WTC11 (cell line): ENCODE measurements around the gene CLEC9A. TPM values are rescaled to one million over a fixed set of nuclear protein-coding genes. Genes with fewer than 3 reads are reported as not detected.

ENCODE experiments used
- ATAC-seq: fragments of 200-7000 bp; cut with Tn5 transposase; 2 replicates; pipeline ENCODE4 v1.10.0; 2021; ENCODE audit warnings: mild to moderate bottlenecking, moderate library complexity
- CTCF ChIA-PET: fragments of 300-600 bp; sonication (Branson Sonifier 250); formaldehyde crosslinking; loops from one replicate; lab custom pipeline; 2021; ENCODE audit warnings: antibody characterized with exemption; lab: Charles Lee
- POLR2A ChIA-PET: fragments of 350-600 bp; sonication (Branson Sonifier 250); formaldehyde crosslinking; loops from one replicate; lab custom pipeline; 2021; ENCODE audit warnings: antibody characterized with exemption; lab: Charles Lee
- DNase-seq: peaks from one replicate; pipeline ENCODE4 v3.0.0; 2021; ENCODE audit warnings: low spot score
- H3K27ac Mint-ChIP-seq: 2 replicates; pipeline ENCODE4 v1.8.0; 2021; ENCODE audit warnings: mixed read lengths
- H3K27me3 Mint-ChIP-seq: 2 replicates; pipeline ENCODE4 v1.8.0; 2021; ENCODE audit warnings: low read depth, mild to moderate bottlenecking, moderate library complexity, mixed read lengths
- H3K36me3 Mint-ChIP-seq: 2 replicates; pipeline ENCODE4 v1.8.0; 2021; ENCODE audit warnings: mixed read lengths
- H3K4me1 Mint-ChIP-seq: 2 replicates; pipeline ENCODE4 v1.8.0; 2022; ENCODE audit warnings: mixed read lengths
- H3K4me3 Mint-ChIP-seq: 2 replicates; pipeline ENCODE4 v1.8.0; 2021; ENCODE audit warnings: mild to moderate bottlenecking, moderate library complexity, mixed read lengths
- H3K9me3 Mint-ChIP-seq: 2 replicates; pipeline ENCODE4 v1.8.0; 2021; ENCODE audit warnings: mixed read lengths
- AFF4 ChIP-seq: sonication (generic); formaldehyde crosslinking; IDR thresholded peaks from 2 replicates; pipeline ENCODE4 v1.8.1; 2023; ENCODE audit warnings: mild to moderate bottlenecking, missing genetic modification reagents, borderline replicate concordance
- ATF1 ChIP-seq: sonication (generic); formaldehyde crosslinking; IDR thresholded peaks from 2 replicates; pipeline ENCODE4 v1.8.1; 2023; ENCODE audit warnings: mild to moderate bottlenecking, moderate library complexity, missing genetic modification reagents
- ATF2 ChIP-seq: sonication (generic); formaldehyde crosslinking; IDR thresholded peaks from 2 replicates; pipeline ENCODE4 v1.8.1; 2022; ENCODE audit warnings: low read depth, missing genetic modification reagents, borderline replicate concordance
- CTCF ChIP-seq: fragments of 200-600 bp; IDR thresholded peaks from 2 replicates; pipeline ENCODE4 v1.8.0; 2022; ENCODE audit warnings: antibody characterized with exemption
- E2F5 ChIP-seq: sonication (generic); formaldehyde crosslinking; IDR thresholded peaks from 2 replicates; pipeline ENCODE4 v1.8.1; 2022; ENCODE audit warnings: mild to moderate bottlenecking, moderate library complexity, missing genetic modification reagents
- EMX1 ChIP-seq: fragments of 250-450 bp; sonication (Bioruptor Pico); IDR thresholded peaks from 2 replicates; pipeline ENCODE4 v1.8.0; 2021; ENCODE audit warnings: mild to moderate bottlenecking
- ERG ChIP-seq: fragments of 250-450 bp; sonication (Bioruptor Pico); IDR thresholded peaks from 2 replicates; pipeline ENCODE4 v1.8.0; 2021; ENCODE audit warnings: mild to moderate bottlenecking
- ESRRA ChIP-seq: sonication (generic); formaldehyde crosslinking; IDR thresholded peaks from 2 replicates; pipeline ENCODE4 v1.8.1; 2022; ENCODE audit warnings: mild to moderate bottlenecking, missing genetic modification reagents, borderline replicate concordance
- ETV6 ChIP-seq: sonication (generic); formaldehyde crosslinking; IDR thresholded peaks from 2 replicates; pipeline ENCODE4 v1.8.1; 2022; ENCODE audit warnings: mild to moderate bottlenecking, missing genetic modification reagents
- HMGXB4 ChIP-seq: sonication (generic); formaldehyde crosslinking; IDR thresholded peaks from 2 replicates; pipeline ENCODE4 v1.8.1; 2023; ENCODE audit warnings: mild to moderate bottlenecking, moderate library complexity, missing genetic modification reagents
- IRF2 ChIP-seq: sonication (generic); formaldehyde crosslinking; IDR thresholded peaks from 2 replicates; pipeline ENCODE4 v1.8.0; 2022; ENCODE audit warnings: low read depth, missing genetic modification reagents, borderline replicate concordance
- JAZF1 ChIP-seq: fragments of 250-450 bp; sonication (Bioruptor Pico); IDR thresholded peaks from 2 replicates; pipeline ENCODE4 v1.9.0; 2021; ENCODE audit warnings: moderate library complexity, mild to moderate bottlenecking, inconsistent platforms
- KAT7 ChIP-seq: sonication (generic); formaldehyde crosslinking; IDR thresholded peaks from 2 replicates; pipeline ENCODE4 v1.8.1; 2023; ENCODE audit warnings: missing genetic modification reagents, mild to moderate bottlenecking, borderline replicate concordance
- MAX ChIP-seq: sonication (generic); formaldehyde crosslinking; IDR thresholded peaks from 2 replicates; pipeline ENCODE4 v1.8.0; 2022; ENCODE audit warnings: mild to moderate bottlenecking, missing genetic modification reagents
- NR2C2 ChIP-seq: sonication (generic); formaldehyde crosslinking; IDR thresholded peaks from 2 replicates; pipeline ENCODE4 v1.8.0; 2022; ENCODE audit warnings: mild to moderate bottlenecking, missing genetic modification reagents
- SMAD4 ChIP-seq: sonication (generic); formaldehyde crosslinking; IDR thresholded peaks from 2 replicates; pipeline ENCODE4 v1.8.0; 2022; ENCODE audit warnings: mild to moderate bottlenecking, missing genetic modification reagents
- SP1 ChIP-seq: sonication (generic); formaldehyde crosslinking; conservative IDR thresholded peaks from 2 replicates; pipeline ENCODE4 v1.8.1; 2022; ENCODE audit warnings: missing genetic modification reagents
- USF1 ChIP-seq: sonication (generic); formaldehyde crosslinking; IDR thresholded peaks from 2 replicates; pipeline ENCODE4 v1.8.0; 2022; ENCODE audit warnings: mild to moderate bottlenecking, missing genetic modification reagents
- ZBTB21 ChIP-seq: sonication (generic); formaldehyde crosslinking; IDR thresholded peaks from 2 replicates; pipeline ENCODE4 v1.8.1; 2023; ENCODE audit warnings: mild to moderate bottlenecking, missing genetic modification reagents, borderline replicate concordance
- total RNA-seq: library from RNA; stranded (reverse); gene quantifications from 3 replicates; pipeline ENCODE4 v1.2.3, GENCODE V29; 2021

Gene CLEC9A
- total RNA-seq, 1 experiment from 2014 or later, result not detected

- CTCF ChIA-PET, result interaction anchor here (0.6 to 1.4 kb wide), 3 partner anchors 19 to 356 kb away, joined by 3 to 4 read pairs (median 3); no protein-coding TSS in a partner anchor
- H3K9me3 Mint-ChIP-seq, result peaks cover 4% of the 10 kb centered on the region
- TF ChIP-seq USF1 (no peak), CTCF (no peak), SP1 (CRISPR knock-in tag) (no peak), KAT7 (no peak), JAZF1 (CRISPR knock-in tag) (no peak), ERG (CRISPR knock-in tag) (no peak), HMGXB4 (CRISPR knock-in tag) (no peak), IRF2 (CRISPR knock-in tag) (no peak), MAX (CRISPR knock-in tag) (no peak), ETV6 (CRISPR knock-in tag) (no peak), ATF1 (CRISPR knock-in tag) (no peak), AFF4 (no peak), ZBTB21 (CRISPR knock-in tag) (no peak)
- H3K27ac Mint-ChIP-seq, result peak within 1 kb of the TSS; percentile 28; the same call in 1 of the 2 replicates
- H3K4me1 Mint-ChIP-seq, result peaks cover 12% of the 10 kb centered on the region
- POLR2A ChIA-PET, result interaction anchor here (0.5 kb wide), 1 partner anchor 89 kb away, joined by 6 read pairs; no protein-coding TSS in a partner anchor
- ATAC-seq (peak; percentile 94), DNase-seq (peak; percentile 50)
- 0 out of 2 replicates have a peak, but pooled peaks cover 1% of the 10 kb centered on the region for H3K27me3 Mint-ChIP-seq
- no peak within 1 kb of the TSS for H3K4me3 Mint-ChIP-seq
- H3K36me3 Mint-ChIP-seq, result peaks cover 4% of the 10 kb centered on the region; the same call in 1 of the 2 replicates
Measured at GRCh38 chr12:10098791-10099190, 68.3 kb downstream of the CLEC9A start, which contains the start of gene CLEC1A. CLEC1A (minus strand) TSS chr12:10098985; CDS start chr12:10098922, 63 bp downstream.

GRCh38 chr12:10101042-10101579 is 70.6 kb downstream of the CLEC9A start:
- POLR2A ChIA-PET, result no interaction called here
- H3K27me3 Mint-ChIP-seq, result 0 out of 2 replicates have a peak, but pooled peaks cover 4% of the 10 kb centered on the region
- DNase-seq (no peak), ATAC-seq (no peak)
- H3K27ac Mint-ChIP-seq, result no peak overlapping the region
- peaks cover 12% of the 10 kb centered on the region for H3K4me1 Mint-ChIP-seq
- H3K9me3 Mint-ChIP-seq, result peaks cover 10% of the 10 kb centered on the region
- peaks cover 5% of the 10 kb centered on the region; the same call in 1 of the 2 replicates for H3K36me3 Mint-ChIP-seq
- CTCF ChIA-PET, result no interaction called here
- H3K4me3 Mint-ChIP-seq, result no peak overlapping the region
- no peak for TF ChIP-seq NR2C2 (CRISPR knock-in tag)
- no peak for TF ChIP-seq ATF2 (CRISPR knock-in tag)
- TF ChIP-seq ESRRA, result no peak
- TF ChIP-seq IRF2 (CRISPR knock-in tag), result no peak
- no peak for TF ChIP-seq E2F5 (CRISPR knock-in tag)
- TF ChIP-seq SMAD4 (CRISPR knock-in tag), result no peak
- TF ChIP-seq EMX1 (CRISPR knock-in tag), result no peak
